ENCODE results near the gene RTN3. TPM values are rescaled to one million over a fixed set of nuclear protein-coding genes. Genes with fewer than 3 reads are reported as not detected.

RTN3 gene
- total RNA-seq, 1 experiment from 2014 or later = 145 TPM

- Histone ChIP-seq H3K9me3 (ENCODE audit: control insufficient read depth, insufficient read depth, low read depth, low read length) (no peaks in the 10 kb centered on the region), H3K4me1 (ENCODE audit: control insufficient read depth, insufficient read depth, low read length) (no peaks in the 10 kb centered on the region), H3K27me3 (ENCODE audit: control insufficient read depth, insufficient read depth, low read length) (no peaks in the 10 kb centered on the region), H3K4me3 (ENCODE audit: low read depth in 2 of 2, low read length in 2 of 2) (no peak overlapping the region), H3K36me3 (ENCODE audit: control insufficient read depth, insufficient read depth, low read length) (peaks cover 3% of the 10 kb centered on the region; the same call in 1 of the 2 replicates), H3K27ac (ENCODE audit: low read length) (no peak overlapping the region)
- no peak for TF ChIP-seq POLR2AphosphoS5 (IDR thresholded peaks at IDR 0.05; ENCODE audit: low read depth, low read length)
- TF ChIP-seq REST (IDR thresholded peaks at IDR 0.05; ENCODE audit: insufficient read depth in 1 of 2, low read depth in 2 of 2, low read length in 1 of 2) = no peak
- TF ChIP-seq, protein P1, sequence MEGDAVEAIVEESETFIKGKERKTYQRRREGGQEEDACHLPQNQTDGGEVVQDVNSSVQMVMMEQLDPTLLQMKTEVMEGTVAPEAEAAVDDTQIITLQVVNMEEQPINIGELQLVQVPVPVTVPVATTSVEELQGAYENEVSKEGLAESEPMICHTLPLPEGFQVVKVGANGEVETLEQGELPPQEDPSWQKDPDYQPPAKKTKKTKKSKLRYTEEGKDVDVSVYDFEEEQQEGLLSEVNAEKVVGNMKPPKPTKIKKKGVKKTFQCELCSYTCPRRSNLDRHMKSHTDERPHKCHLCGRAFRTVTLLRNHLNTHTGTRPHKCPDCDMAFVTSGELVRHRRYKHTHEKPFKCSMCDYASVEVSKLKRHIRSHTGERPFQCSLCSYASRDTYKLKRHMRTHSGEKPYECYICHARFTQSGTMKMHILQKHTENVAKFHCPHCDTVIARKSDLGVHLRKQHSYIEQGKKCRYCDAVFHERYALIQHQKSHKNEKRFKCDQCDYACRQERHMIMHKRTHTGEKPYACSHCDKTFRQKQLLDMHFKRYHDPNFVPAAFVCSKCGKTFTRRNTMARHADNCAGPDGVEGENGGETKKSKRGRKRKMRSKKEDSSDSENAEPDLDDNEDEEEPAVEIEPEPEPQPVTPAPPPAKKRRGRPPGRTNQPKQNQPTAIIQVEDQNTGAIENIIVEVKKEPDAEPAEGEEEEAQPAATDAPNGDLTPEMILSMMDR (IDR thresholded peaks at IDR 0.05) = no peak
- TF ChIP-seq TCF7L2 (IDR thresholded peaks at IDR 0.05; ENCODE audit: low read depth, low read length) = no peak
- no peak for TF ChIP-seq SIN3A (IDR thresholded peaks at IDR 0.05; ENCODE audit: borderline replicate concordance, insufficient read depth, low read depth, low read length)
- DNase-seq (ENCODE audit: low read depth, low spot score) (no peak), ATAC-seq (no peak)
- intact Hi-C loops (cut with micrococcal nuclease; ENCODE audit: unreplicated experiment) (no loop called here), in situ Hi-C loops (cut with HindIII; ENCODE audit: low pct_unique_long_range_greater_than_20kb, low sequenced_read_pairs) (no loop called here)
- POLR2A ChIA-PET = no interaction called here
- no TSS peak for BruUV-seq (replicated peaks)
- CTCF ChIA-PET = no interaction called here
Measured at GRCh38 chr11:63747011-63747410, 65.7 kb downstream of the RTN3 start.

GRCh38 chr11:63749624-63750023 lies 68.3 kb downstream of the RTN3 start:
- BruUV-seq (replicated peaks) = no TSS peak
- H3K36me3 ChIP-seq (ENCODE audit: control insufficient read depth, insufficient read depth, low read length) = peaks cover 12% of the 10 kb centered on the region

More at GRCh38 chr11:63749624-63750023, 68.3 kb downstream of the RTN3 start:
- ChIA-PET POLR2A (no interaction called here), CTCF (no interaction called here)
- intact Hi-C loops (cut with micrococcal nuclease; ENCODE audit: unreplicated experiment) = no loop called here
- DNase-seq (ENCODE audit: low read depth, low spot score) = no peak
- Histone ChIP-seq H3K4me3 (ENCODE audit: low read depth in 2 of 2, low read length in 2 of 2) (no peak overlapping the region), H3K4me1 (ENCODE audit: control insufficient read depth, insufficient read depth, low read length) (no peaks in the 10 kb centered on the region), H3K27ac (ENCODE audit: low read length) (no peak overlapping the region), H3K9me3 (ENCODE audit: control insufficient read depth, insufficient read depth, low read depth, low read length) (no peaks in the 10 kb centered on the region), H3K27me3 (ENCODE audit: control insufficient read depth, insufficient read depth, low read length) (no peaks in the 10 kb centered on the region)
- no peak for ATAC-seq
- in situ Hi-C loops (cut with HindIII; ENCODE audit: low pct_unique_long_range_greater_than_20kb, low sequenced_read_pairs) = no loop called here
- TF ChIP-seq SIN3A (IDR thresholded peaks at IDR 0.05; ENCODE audit: borderline replicate concordance, insufficient read depth, low read depth, low read length) (no peak), REST (IDR thresholded peaks at IDR 0.05; ENCODE audit: insufficient read depth in 1 of 2, low read depth in 2 of 2, low read length in 1 of 2) (no peak), TCF7L2 (IDR thresholded peaks at IDR 0.05; ENCODE audit: low read depth, low read length) (no peak), POLR2AphosphoS5 (IDR thresholded peaks at IDR 0.05; ENCODE audit: low read depth, low read length) (no peak)
- TF ChIP-seq, protein P1 (IDR thresholded peaks at IDR 0.05) = no peak

All from Panc1 (cell line).